Right ventricle myocardium inferior (tissue), 1 donor: ENCODE results near the gene SLC30A7. TPM values are rescaled to one million over a fixed set of nuclear protein-coding genes. Genes with fewer than 3 reads are reported as not detected.

ENCODE experiments used
- ATAC-seq: fragments of 200-7000 bp; cut with Tn5 transposase; one replicate; pipeline ENCODE4 v1.9.1; 2020; ENCODE audit warnings: mild to moderate bottlenecking, moderate library complexity
- DNase-seq: peaks from one replicate; pipeline ENCODE4 v3.0.0; 2021; ENCODE audit errors: missing footprints
- intact Hi-C: fragments of 100-400 bp; cut with DNase I; formaldehyde crosslinking; loops from one replicate; pipeline ENCODE4 v1.11.0; 2022
- total RNA-seq: library from RNA; stranded (reverse); fragmentation: NEBNext Ultra II Directional; extraction: Animal tissue kit (Norgen Biotek cat#: 25700); gene quantifications from one replicate; pipeline ENCODE4 v1.2.1, GENCODE V29; 2021
- donor health status: DM: no; HTN: yes; CAD: no; lungs with severe emphysema.

SLC30A7 gene
- total RNA-seq, 1 donor from 2014 or later, result 5.5 TPM

GRCh38 chr1:101003012-101003650, 107.2 kb downstream of the SLC30A7 start:
- intact Hi-C loops, result no loop called here
- ATAC-seq (no peak), DNase-seq (no peak)

- no peak for ATAC-seq
- no peak for DNase-seq
- intact Hi-C loops, result no loop called here
These were observed 108.2 kb downstream of the SLC30A7 start for GRCh38 chr1:101004061-101004460.

- ATAC-seq (no peak), DNase-seq (no peak)
- intact Hi-C loops, result no loop called here
These were observed 108.8 kb downstream of the SLC30A7 start for GRCh38 chr1:101004670-101005069.

GRCh38 chr1:101005183-101005582, 109.3 kb downstream of the SLC30A7 start:
- intact Hi-C loops, result no loop called here
- ATAC-seq, result no peak
- no peak for DNase-seq

- intact Hi-C loops, result no loop called here
- ATAC-seq (no peak), DNase-seq (no peak)
These were observed 110.0 kb downstream of the SLC30A7 start for GRCh38 chr1:101005871-101006270.

GRCh38 chr1:101006553-101006952, 110.7 kb downstream of the SLC30A7 start:
- ATAC-seq (no peak), DNase-seq (no peak)
- intact Hi-C loops, result no loop called here

GRCh38 chr1:101008229-101008834, 112.4 kb downstream of the SLC30A7 start:
- DNase-seq (no peak), ATAC-seq (no peak)
- intact Hi-C loops, result no loop called here

GRCh38 chr1:101013776-101014175, 117.9 kb downstream of the SLC30A7 start:
- intact Hi-C loops, result no loop called here
- DNase-seq (no peak), ATAC-seq (no peak)

- intact Hi-C loops, result no loop called here
- ATAC-seq, result no peak
- DNase-seq, result no peak
These were observed 121.6 kb downstream of the SLC30A7 start for GRCh38 chr1:101017448-101017847.

GRCh38 chr1:101022294-101022693, 126.4 kb downstream of the SLC30A7 start:
- DNase-seq, result no peak
- no peak for ATAC-seq
- intact Hi-C loops, result no loop called here

- ATAC-seq (peak; percentile 45), DNase-seq (no peak)
- intact Hi-C loops, result loop anchor here (5.0 kb wide), 1 partner anchor 82 kb away; no protein-coding TSS in a partner anchor
These were observed 129.4 kb downstream of the SLC30A7 start for GRCh38 chr1:101025283-101025656.

GRCh38 chr1:101025657-101026429, 130.0 kb downstream of the SLC30A7 start, which contains the start of gene DPH5:
DPH5 (minus strand) TSS chr1:101025784; CDS start chr1:101025443, 341 bp downstream.
- peak; percentile 98 for ATAC-seq
- intact Hi-C loops, result loop anchor here (1.0 to 5.0 kb wide), 2 partner anchors 81 to 212 kb away; no protein-coding TSS in a partner anchor
- DNase-seq, result peak; percentile 96

GRCh38 chr1:101026430-101026788, 130.5 kb downstream of the SLC30A7 start:
- ATAC-seq, result no peak

GRCh38 chr1:101027194-101027772, 131.4 kb downstream of the SLC30A7 start:
- ATAC-seq, result no peak
- DNase-seq, result no peak
- intact Hi-C loops, result loop anchor here (5.0 kb wide), 1 partner anchor 80 kb away; no protein-coding TSS in a partner anchor

More at GRCh38 chr1:101026430-101026788, 130.5 kb downstream of the SLC30A7 start:
- intact Hi-C loops, result loop anchor here (1.0 to 5.0 kb wide), 2 partner anchors 81 to 212 kb away; no protein-coding TSS in a partner anchor
- DNase-seq, result no peak

- intact Hi-C loops, result loop anchor here (5.0 kb wide), 1 partner anchor 79 kb away; no protein-coding TSS in a partner anchor
- no peak for ATAC-seq
- DNase-seq, result no peak
These were observed 132.6 kb downstream of the SLC30A7 start for GRCh38 chr1:101028466-101028865.

- ATAC-seq (no peak), DNase-seq (no peak)
- intact Hi-C loops, result loop anchor here (5.0 kb wide), 1 partner anchor 78 kb away; no protein-coding TSS in a partner anchor
These were observed 133.3 kb downstream of the SLC30A7 start for GRCh38 chr1:101029184-101029583.

GRCh38 chr1:101030881-101031280, 135.0 kb downstream of the SLC30A7 start:
- ATAC-seq, result no peak
- intact Hi-C loops, result no loop called here

More at GRCh38 chr1:101030881-101031280, 135.0 kb downstream of the SLC30A7 start:
- DNase-seq, result no peak
